Fibroblast of skin of right biceps (primary cell): ENCODE data around the gene ERICH6B.
A peak's percentile ranks its signal among the peaks of the same experiment; 100 is the strongest.

ENCODE experiments used
- DNase-seq: peaks from one replicate; pipeline ENCODE4 v3.0.0-alpha.2; 2013

Gene ERICH6B

DNA sequence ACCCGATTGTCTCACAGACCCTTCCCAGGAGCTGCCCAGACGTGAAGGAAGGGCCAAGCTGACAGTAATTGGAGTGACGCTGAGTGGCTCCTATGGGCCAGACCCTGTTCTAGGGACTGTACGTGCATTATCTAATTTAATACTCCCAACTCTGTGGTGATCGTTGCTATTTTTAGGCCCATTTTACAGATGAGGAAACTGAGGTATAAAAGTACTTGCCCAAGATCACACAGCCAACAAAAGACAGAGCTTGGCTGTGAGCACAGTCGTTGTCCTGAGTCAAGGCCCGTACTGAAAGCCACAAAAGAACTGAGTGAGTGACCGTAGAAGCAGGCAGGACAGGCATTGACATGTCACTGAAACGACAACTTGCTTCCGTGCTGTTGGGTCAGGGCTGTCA lies 74.7 kb downstream of the ERICH6B start:
- no peak for DNase-seq

- no peak for DNase-seq
Observed at GRCh38 chr13:45540195-45540594, 75.3 kb downstream of the ERICH6B start.

DNA sequence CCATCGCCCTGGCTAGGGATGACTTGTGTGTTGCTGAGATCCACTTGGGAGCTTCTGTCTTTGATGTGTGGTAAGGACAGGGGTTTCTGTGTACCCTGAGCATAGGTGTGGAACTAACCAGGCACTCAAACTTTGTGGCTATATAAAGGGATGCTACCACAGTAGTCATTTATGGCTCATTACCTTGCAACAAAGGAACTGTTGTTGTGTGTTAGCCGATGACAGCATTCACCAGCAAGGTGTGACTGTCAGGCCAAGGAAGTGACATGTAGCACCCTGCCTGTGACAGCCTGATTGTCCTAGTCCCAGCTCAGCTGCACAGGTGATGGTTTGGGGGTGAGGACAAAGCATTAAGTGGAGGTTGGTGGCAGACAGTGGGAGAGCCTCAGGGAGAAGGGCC lies 77.2 kb downstream of the ERICH6B start:
- no peak for DNase-seq

DNA sequence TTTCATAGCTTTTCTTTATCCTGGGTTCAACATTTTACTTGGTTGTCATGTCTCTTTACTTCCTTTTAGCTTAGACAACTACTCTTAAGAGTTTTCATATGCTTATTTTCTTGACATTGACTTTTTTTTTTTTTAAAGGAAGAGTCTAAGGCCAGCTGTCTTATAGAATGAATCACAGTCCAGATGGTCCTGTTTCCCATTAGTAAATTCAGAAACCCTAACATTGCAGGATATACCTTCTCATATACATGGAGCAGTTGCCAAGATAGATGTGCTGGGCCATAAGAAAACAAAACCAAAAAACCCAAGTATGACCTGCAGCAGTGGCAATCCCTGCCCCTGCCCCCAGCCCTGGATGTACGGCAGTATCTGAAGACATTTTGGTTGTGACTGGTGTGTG lies 78.0 kb downstream of the ERICH6B start:
- peak; percentile 12 for DNase-seq

GRCh38 chr13:45536224-45536623 lies 79.3 kb downstream of the ERICH6B start:
- DNase-seq: no peak

DNA sequence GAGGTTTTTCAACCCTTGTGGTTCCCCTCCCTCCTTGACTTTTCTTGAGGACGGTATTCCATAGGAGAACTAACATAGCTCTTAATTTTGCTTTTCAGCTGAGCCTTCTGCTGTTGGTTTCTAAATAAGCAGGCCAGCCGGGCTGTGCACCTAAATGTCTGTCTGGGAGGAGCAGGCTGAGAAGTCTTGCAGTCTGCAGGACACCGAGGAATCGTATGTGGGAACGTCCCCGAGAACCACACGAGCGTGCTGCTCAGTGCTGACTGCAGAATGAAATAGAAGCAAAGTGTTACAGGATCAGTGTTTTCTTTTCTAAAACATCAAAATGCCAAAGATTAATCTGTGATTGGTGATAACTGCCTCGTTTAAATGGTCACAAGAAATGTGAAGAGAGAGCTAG lies 80.9 kb downstream of the ERICH6B start:
- no peak for DNase-seq

DNA sequence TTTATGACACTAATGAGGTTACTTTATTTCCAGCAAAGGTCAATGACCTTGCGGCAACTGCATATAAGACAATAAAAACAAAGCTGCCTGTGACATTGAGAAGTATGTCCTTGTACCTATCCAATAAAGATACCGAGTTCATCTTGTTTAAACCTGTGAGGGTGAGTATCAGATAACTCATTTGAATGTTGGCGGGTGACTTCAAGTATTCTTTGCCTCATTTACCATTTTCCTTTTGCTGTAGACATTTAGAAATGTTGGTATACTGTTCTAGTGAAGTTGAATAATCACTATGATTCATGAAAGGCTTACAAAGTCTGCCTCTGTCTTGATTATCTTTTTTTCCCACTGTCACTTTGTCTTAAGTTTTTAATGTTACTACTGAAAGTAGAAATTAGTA lies 85.8 kb downstream of the ERICH6B start:
- DNase-seq: no peak

DNA sequence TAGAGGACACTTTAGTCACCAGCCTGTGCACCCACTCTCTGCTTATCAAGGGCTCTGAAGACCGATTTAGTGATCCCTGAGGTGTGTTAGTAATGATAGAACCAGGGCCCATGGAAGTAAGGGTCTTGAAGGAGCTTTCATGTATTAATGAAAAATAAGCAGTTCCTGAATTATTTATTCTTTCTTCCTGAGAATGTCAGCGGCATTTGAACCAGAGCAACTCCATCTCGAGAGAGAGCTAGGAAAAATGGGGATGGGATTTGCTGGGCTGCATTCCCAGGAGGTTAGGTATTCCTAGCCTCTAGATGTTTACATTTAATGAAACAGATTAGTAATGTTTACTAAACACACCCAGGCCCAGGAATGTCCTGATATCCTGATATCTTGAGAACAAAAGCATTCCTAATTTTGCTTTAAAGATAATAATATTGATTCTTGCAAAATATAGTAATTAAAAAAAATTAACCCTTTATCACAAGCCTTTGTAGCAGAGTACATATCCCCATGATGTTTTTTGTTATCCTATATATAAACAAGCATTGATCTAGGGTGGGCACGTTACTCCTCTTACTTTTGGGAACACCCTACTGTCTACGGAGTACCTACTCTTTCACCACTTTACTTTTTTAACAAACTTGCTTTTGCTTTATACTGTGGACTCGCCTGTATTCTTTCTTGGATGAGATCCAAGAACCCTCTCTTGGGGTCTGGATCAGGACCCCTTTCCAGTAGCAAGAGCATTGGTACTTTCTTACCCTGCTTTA lies 87.7 kb downstream of the ERICH6B start:
- no peak for DNase-seq

DNA sequence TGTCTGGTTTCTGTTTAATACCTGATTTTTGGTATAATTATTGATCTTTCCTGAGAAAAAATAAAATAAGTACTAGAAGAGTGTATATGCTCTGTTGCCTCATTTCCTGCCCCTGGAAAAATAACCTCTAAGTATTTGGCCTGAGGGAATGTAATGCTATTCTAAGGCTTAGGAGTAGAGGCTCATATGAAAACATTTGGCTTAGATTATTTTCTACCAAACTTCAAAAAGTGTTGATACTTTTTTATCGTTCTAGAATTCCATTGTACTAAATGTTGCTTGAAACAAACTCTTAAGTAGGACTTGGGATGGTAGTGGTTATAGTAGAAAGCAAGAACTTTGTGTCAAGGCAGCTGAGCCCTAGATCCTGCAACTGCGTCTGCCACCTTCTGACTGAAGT lies 93.0 kb downstream of the ERICH6B start:
- DNase-seq: no peak

DNA sequence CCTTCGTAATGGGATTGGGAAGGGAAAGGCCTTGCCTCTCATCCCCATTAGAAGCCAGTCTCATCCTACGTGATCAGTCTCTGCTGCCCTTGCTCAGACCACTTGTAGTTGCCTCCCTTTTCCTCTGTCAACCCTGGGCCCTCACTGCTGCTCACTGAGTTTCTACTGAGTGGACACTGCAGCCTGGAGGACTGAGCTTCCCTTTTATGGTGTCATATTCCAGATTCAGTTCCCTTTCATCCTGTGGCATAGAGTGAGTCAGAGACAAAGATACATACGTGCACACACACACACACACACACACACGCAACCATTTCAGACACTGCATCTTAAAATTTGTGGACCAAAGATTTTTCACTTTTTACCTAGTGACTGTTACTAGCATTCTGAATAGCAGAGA lies 94.2 kb downstream of the ERICH6B start:
- DNase-seq: peak; percentile 67

DNA sequence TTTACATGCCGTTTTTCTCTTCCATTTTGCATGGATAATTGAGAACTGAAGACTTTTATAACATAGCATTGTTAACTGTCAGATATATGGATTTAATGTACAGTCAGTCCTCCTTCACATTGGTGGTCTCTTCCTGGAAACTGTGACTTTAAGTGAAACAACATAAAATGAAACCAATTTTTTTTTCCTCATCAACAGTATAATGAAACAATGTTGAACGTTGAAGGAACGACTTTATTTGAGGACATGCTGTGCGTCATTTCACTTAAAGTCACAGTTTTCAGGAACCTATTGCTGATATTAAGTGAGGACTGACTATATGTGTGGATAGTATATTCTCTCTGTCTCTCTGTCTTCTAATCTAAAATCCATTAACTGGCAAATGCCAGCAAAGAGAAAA lies 96.0 kb downstream of the ERICH6B start:
- no peak for DNase-seq

- DNase-seq: peak; percentile 60
Observed at GRCh38 chr13:45518525-45519245, 96.9 kb downstream of the ERICH6B start.

- no peak for DNase-seq
Observed at GRCh38 chr13:45516757-45517156, 98.8 kb downstream of the ERICH6B start.

- peak; percentile 28 for DNase-seq
Observed at GRCh38 chr13:45512098-45512496, 103.4 kb downstream of the ERICH6B start.

GRCh38 chr13:45511310-45512097 lies 104.0 kb downstream of the ERICH6B start:
- DNase-seq: peak; percentile 67

- no peak for DNase-seq
Observed at GRCh38 chr13:45510672-45511071, 104.9 kb downstream of the ERICH6B start.

DNA sequence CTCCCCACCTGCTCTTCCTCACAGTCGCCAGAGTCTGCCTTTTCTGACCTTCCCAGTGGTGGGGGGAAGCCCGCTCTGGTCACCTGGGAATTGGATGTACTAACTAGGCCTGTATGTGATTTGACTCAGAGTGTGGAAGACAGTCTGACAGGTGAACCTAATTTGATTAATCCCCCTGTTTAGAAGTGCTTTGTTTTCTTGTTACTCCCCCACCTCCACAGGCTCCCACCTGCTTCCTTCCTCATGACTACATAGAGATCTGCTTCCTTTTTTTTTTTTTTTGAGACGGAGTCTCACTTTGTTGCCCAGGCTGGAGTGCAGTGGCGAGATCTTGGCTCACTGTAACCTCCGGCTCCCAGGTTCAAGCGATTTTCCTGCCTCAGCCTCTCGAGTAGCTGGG lies 106.8 kb downstream of the ERICH6B start:
- no peak for DNase-seq

- no peak for DNase-seq
Observed at GRCh38 chr13:45506811-45507210, 108.7 kb downstream of the ERICH6B start.

DNA sequence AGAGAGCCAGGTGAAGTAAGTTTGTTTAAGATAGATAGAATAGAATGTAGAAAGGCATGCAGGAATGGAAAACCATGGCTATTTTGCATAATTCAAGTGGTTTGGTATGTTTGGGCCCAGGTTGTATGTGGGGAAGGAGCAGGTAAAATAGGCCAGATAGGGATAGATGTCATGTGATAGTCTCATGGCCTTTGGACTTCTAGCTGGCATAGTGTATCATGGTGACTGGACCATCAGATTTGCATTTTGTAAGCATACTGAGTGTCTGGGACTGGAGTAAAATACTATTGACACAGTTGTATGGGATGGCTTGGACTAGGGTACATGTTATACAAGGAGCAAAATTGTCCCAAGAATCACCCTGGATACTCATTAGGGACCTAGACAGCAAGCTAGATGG lies 111.9 kb downstream of the ERICH6B start:
- DNase-seq: no peak

- no peak for DNase-seq
Observed at GRCh38 chr13:45501175-45501526, 114.4 kb downstream of the ERICH6B start.

- DNase-seq: peak; percentile 89
Observed at GRCh38 chr13:45500492-45501174, 114.9 kb downstream of the ERICH6B start.

- no peak for DNase-seq
Observed at GRCh38 chr13:45496942-45497341, 118.6 kb downstream of the ERICH6B start.

GRCh38 chr13:45492538-45492937 lies 123.0 kb downstream of the ERICH6B start:
- peak; percentile 68 for DNase-seq
